Neutrophil (primary cell): ENCODE results near the gene CD34.

Source experiments
- H3K27ac ChIP-seq: fragments of 200-600 bp; sonication (generic); 2 replicates; pipeline ENCODE4 v1.5.1; 2016; ENCODE audit warnings: mild to moderate bottlenecking, moderate library complexity
- H3K27me3 ChIP-seq: fragments of 200-600 bp; sonication (generic); 2 replicates; pipeline ENCODE4 v1.6.0; 2016; ENCODE audit warnings: mild to moderate bottlenecking
- H3K36me3 ChIP-seq: fragments of 200-600 bp; sonication (generic); 2 replicates; pipeline ENCODE4 v1.5.1; 2017
- H3K4me1 ChIP-seq, 2 experiments: fragments of 200-600 bp in 1 of 2; sonication (generic) in 1 of 2; 1 replicate in 1 of 2; 2 replicates in 1 of 2; pipeline versions ENCODE4 v1.5.1 to v1.6.1; 2013 to 2016; ENCODE audit warnings: low read depth in 1 of 2, low read length in 1 of 2, mild to moderate bottlenecking in 1 of 2, moderate library complexity in 1 of 2; ENCODE audit not compliant: control insufficient read depth in 1 of 2, insufficient read depth in 1 of 2
- H3K4me3 ChIP-seq, 2 experiments: fragments of 200-600 bp in 1 of 2; sonication (generic) in 1 of 2; 1 replicate in 1 of 2; 2 replicates in 1 of 2; pipeline ENCODE4 v1.5.1; 2013 to 2016; ENCODE audit warnings: low read depth in 1 of 2, low read length in 1 of 2, mild to moderate bottlenecking in 1 of 2, moderate library complexity in 1 of 2
- H3K9me3 ChIP-seq: fragments of 200-600 bp; sonication (generic); 2 replicates; pipeline ENCODE4 v1.5.1; 2016
- CTCF ChIP-seq: fragments of 200-600 bp; sonication (generic); IDR thresholded peaks from 2 replicates; pipeline ENCODE4 v1.5.1; 2016; ENCODE audit warnings: antibody characterized with exemption

CD34 gene

GRCh38 chr1:207911856-207912760, 1.2 kb upstream of the CD34 start:
- H3K27ac ChIP-seq = no peak overlapping the region
- peaks cover 66% of the 10 kb centered on the region for H3K27me3 ChIP-seq
- no peak for TF ChIP-seq CTCF
- H3K4me1 ChIP-seq = peaks cover 0 to 9% of the 10 kb centered on the region in 2 experiments
- no peak overlapping the region for H3K4me3 ChIP-seq
- H3K36me3 ChIP-seq = no peaks in the 10 kb centered on the region
- no peaks in the 10 kb centered on the region for H3K9me3 ChIP-seq

DNA sequence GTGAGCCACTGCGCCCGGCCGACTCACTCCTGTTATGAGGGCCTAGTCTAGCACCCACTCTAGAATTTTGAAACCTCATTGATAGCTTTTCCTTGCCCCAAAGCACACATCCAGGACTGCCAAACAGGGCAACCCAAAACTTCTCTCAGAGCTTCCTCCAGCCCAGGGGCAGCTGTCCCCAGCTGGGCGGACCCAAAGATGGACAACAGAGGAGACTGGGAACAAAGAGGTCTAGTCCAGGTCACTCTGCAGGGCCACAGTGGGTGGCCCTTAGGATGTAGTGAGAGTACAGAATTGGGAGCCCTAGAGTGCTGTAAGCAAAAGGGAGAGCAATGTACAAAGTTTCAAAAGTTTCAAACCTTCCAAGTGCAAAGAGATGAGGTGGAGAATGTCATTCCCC, 1.2 kb downstream of the CD34 start:
- no peak overlapping the region for H3K4me3 ChIP-seq
- H3K9me3 ChIP-seq = no peaks in the 10 kb centered on the region
- H3K27ac ChIP-seq = no peak overlapping the region
- TF ChIP-seq CTCF = no peak
- H3K36me3 ChIP-seq = no peaks in the 10 kb centered on the region
- peaks cover 0 to 9% of the 10 kb centered on the region in 2 experiments for H3K4me1 ChIP-seq
- H3K27me3 ChIP-seq = peaks cover 66% of the 10 kb centered on the region

GRCh38 chr1:207908107-207908734, 2.7 kb downstream of the CD34 start:
- no peak overlapping the region for H3K27ac ChIP-seq
- H3K9me3 ChIP-seq = no peaks in the 10 kb centered on the region
- TF ChIP-seq CTCF = no peak
- peaks cover 0 to 9% of the 10 kb centered on the region in 2 experiments for H3K4me1 ChIP-seq
- no peak overlapping the region for H3K4me3 ChIP-seq
- peaks cover 55% of the 10 kb centered on the region for H3K27me3 ChIP-seq
- no peaks in the 10 kb centered on the region for H3K36me3 ChIP-seq

GRCh38 chr1:207904391-207904790, 6.5 kb downstream of the CD34 start:
- Histone ChIP-seq H3K27me3 (peaks cover 17% of the 10 kb centered on the region), H3K36me3 (no peaks in the 10 kb centered on the region), H3K4me3 (no peak overlapping the region), H3K27ac (no peak overlapping the region), H3K4me1 (no peaks in the 10 kb centered on the region), H3K9me3 (no peaks in the 10 kb centered on the region)
- no peak for TF ChIP-seq CTCF

DNA sequence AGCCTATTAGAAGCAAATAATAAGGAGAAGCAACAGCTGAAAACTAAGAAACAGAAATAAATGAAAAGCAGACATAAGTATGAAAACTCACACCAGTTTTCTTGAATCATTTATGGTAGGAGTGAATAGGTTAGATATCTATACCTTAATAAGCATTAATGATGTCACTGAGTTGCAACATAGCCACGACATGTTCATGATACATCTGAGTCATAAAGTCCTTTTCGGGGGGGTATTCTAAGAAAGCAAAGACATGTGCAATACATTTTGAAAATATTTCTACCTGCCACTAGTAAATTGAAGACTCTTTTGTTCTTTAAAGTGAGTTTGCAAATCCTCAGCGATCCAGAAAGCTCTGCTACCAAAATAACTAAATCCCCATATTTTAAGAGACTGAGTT, 7.2 kb downstream of the CD34 start:
- no peaks in the 10 kb centered on the region for H3K9me3 ChIP-seq

More for the DNA sequence above, 7.2 kb downstream of the CD34 start:
- no peak overlapping the region for H3K4me3 ChIP-seq
- peaks cover 11% of the 10 kb centered on the region for H3K27me3 ChIP-seq
- no peaks in the 10 kb centered on the region for H3K36me3 ChIP-seq
- no peak for TF ChIP-seq CTCF
- H3K27ac ChIP-seq = no peak overlapping the region
- no peaks in the 10 kb centered on the region for H3K4me1 ChIP-seq
